Activated CD4-positive, alpha-beta T cell treated with anti-CD3 and anti-CD28 coated beads, Interleukin-10, Interleukin-2, amounts not matched to agents 100 ng/mL and 50 ng/mL, durations not matched to agents 16 hours and 8 hours (primary cell): ENCODE results near the gene TRIM63.
"Not testable (repeated sequence)": the region's sequence is repeated elsewhere in the genome, so short reads cannot be mapped to it uniquely, and the experiment has no call there.

Experiments used
- DNase-seq: peaks from one replicate; pipeline ENCODE4 v3.0.0-alpha.2; 2020

TRIM63 gene

DNA sequence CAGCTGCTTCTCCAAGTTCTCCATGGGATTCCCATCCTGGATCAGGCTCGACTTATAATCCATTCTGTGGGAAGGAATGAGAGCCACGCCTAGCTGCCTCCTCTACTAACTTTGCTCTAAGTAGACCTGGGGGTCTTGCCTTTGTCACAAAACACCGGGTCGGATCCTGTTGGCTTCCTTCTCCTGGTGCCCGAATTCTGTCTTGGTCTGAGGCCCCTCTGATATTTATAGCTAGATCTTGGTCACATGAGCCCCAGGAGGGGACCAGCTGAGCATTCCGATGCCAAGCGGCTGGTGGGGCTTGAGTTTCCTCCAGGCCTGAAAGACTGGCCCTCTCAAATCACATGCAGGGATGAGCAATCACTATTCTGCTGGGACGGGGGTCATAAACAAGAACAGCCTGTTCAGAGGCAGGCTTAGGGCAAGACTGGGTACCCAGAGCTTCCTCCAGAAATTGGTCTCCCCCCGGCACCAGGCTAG lies at the start of gene TRIM63:
Gene TRIM63, minus strand, starts transcription at position 199 of the 480 bp plus-strand sequence. Its CDS starts 136 bp downstream, at position 63.
- no peak for DNase-seq

DNA sequence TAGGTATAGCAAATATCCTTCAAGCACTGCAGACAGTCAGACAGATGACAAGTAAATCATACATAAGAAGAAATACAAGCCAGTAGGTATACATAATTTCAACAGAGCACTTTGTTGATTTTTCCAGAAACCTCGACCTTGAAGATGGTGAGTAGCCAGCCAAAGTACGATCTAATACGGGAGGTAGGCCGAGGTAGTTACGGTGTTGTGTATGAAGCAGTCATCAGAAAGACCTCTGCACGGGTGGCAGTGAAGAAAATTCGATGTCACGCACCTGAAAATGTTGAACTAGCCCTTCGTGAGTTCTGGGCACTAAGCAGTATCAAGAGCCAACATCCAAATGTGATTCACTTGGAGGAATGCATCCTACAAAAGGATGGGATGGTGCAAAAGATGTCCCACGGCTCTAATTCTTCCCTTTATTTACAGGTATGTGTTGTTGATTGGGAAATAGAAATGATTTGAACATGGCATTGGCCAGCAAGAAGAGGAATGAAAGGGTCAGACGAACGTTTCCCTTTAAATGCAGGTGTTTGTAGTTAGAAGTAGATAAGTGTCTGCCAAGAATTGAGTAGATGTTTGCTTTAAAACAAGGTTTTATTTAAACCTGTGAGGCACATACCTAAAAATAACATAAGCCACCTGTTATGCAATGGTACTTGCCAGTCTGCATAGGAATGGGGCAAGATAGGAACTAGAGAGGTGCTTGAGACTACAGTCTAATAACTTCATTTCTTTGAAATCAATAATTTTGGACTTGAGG lies 46.9 kb upstream of the TRIM63 start:
- DNase-seq, result no peak

GRCh38 chr1:26112407-26112775 lies 45.0 kb upstream of the TRIM63 start:
- DNase-seq, result peak; percentile 36

- DNase-seq, result peak; percentile 96
Observed at GRCh38 chr1:26111530-26112406, 44.3 kb upstream of the TRIM63 start, which contains the start of gene PDIK1L. TSS of gene PDIK1L (plus strand) at chr1:26111824. CDS start at chr1:26114309, 2,485 bp downstream.

- DNase-seq, result peak; percentile 77
Observed at GRCh38 chr1:26110731-26111529, 43.5 kb upstream of the TRIM63 start.

GRCh38 chr1:26109229-26110164 lies 42.1 kb upstream of the TRIM63 start:
- no peak for DNase-seq

- not testable (repeated sequence) for DNase-seq
Observed at GRCh38 chr1:26105226-26105548, 37.8 kb upstream of the TRIM63 start.

DNA sequence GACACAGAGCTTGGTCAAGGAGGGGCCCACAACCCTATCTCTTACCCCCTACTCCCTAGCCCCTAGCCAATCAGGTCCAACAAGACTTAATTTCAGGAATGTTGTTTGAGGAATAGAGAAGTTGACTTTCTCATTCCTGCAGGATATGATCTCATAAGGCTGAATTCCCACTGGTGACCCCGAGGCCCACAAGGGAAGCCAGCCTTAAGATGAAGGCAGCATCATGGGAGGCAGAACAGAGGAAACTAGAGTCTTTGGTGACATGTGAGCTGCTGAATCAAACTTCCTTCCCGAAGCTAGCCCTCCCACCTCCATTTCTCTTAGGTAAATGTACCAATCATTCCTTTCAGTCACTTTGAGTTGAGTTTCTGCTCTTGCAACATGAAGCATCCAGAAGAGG lies 35.1 kb upstream of the TRIM63 start:
- DNase-seq, result no peak

GRCh38 chr1:26102119-26102518 lies 34.7 kb upstream of the TRIM63 start:
- no peak for DNase-seq

- DNase-seq, result not testable (repeated sequence)
Observed at GRCh38 chr1:26100204-26100603, 32.8 kb upstream of the TRIM63 start.

- no peak for DNase-seq
Observed at GRCh38 chr1:26099780-26100179, 32.4 kb upstream of the TRIM63 start.

- no peak for DNase-seq
Observed at GRCh38 chr1:26098602-26099001, 31.2 kb upstream of the TRIM63 start.

DNA sequence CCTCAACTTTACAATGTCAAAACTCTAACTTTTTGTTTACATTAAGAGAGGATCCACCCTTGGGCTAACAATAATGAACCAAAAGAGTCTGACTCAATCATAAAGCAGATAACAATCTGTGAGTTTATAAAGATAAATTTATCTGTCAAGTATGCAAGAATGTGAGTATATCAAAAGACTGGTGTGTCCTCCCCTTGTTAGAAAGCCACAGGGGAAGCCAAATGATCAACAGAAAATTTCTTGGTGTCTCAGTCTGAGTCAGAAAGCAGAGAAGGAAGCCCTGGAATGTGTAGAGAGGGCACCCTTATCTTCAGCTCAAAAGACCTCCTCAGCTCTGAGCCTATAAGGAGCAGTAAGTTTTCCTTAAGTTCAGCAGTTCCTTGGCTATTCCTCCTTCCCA lies 30.3 kb upstream of the TRIM63 start:
- peak; percentile 53 for DNase-seq

DNA sequence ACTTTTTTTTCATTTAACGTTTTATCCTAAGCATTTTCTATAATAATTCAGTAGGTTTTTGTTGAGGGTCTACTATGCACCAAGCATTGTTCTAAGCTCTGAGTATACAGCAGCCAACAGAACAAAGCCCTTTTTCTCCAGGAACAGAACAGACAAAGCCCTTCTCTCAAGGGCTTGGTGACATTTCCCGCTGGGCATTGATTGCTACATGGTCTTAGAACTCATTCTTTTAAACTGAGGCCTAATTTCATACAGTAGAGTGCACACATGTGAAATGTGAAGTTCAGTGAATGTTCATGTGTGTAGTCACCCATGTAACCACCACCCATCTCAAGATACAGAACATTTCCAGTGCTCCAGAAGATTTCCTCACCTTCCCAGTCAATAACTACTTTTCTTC lies 29.0 kb upstream of the TRIM63 start:
- DNase-seq, result no peak

- DNase-seq, result no peak
Observed at GRCh38 chr1:26094677-26095383, 27.4 kb upstream of the TRIM63 start.

GRCh38 chr1:26094076-26094669 lies 26.7 kb upstream of the TRIM63 start:
- DNase-seq, result no peak

DNA sequence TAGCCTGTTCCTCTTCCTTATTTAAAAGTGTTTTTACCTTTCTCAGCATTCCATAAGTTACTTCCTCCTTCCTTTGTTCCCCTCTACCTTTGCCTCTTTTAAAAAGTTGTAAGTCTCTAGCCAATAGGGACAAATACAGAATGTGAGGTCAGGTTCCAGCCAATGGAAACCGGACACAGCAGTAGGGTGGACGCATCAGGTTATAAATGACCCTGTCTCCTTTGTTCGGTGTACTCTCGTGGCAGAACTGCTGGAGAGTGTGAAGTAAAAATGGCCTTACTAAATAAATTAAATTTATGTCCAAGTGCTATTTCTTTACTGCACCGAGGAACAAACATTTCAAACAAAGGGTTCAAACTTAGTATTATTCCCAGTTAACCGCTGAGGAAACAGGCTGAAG lies 26.1 kb upstream of the TRIM63 start:
- not testable (repeated sequence) for DNase-seq

DNA sequence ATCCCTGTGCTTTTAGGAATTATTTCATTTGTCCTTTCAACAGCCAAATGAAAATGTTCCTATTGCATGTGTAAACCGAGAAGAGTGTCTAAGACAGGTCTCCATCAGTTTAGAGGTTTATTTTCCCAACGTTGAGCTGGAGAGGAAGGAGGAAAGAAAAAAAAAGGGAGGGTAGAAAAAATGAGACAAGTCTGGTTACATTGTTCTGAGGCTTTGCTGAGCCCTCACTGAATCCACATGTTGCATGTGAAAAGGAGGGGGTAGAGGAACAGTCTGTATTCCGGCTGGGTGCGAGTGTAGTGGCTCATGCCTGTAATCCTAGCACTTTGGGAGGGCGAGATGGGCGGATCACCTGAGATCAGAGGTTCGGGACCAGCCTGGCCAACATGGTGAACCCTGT lies 25.0 kb upstream of the TRIM63 start:
- no peak for DNase-seq

DNA sequence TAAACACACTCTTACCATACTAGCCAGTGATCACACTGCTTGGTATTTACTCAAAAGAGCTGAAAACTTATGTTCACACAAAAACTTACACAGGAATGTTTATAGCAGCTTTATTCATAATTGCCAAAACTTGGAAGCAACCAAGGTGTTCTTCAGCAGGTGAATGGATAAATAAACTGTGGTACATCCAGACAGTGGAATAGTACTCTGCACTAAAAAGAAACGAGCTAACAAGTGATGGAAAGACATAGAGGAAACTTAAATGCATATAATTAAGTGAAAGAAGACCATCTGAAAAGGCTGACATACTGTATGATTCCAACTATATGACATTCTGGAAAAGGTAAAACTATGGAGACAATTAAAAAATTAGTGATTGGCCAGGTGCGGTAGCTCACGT lies 23.5 kb upstream of the TRIM63 start:
- DNase-seq, result no peak

GRCh38 chr1:26089125-26089524 lies 21.7 kb upstream of the TRIM63 start:
- DNase-seq, result no peak

DNA sequence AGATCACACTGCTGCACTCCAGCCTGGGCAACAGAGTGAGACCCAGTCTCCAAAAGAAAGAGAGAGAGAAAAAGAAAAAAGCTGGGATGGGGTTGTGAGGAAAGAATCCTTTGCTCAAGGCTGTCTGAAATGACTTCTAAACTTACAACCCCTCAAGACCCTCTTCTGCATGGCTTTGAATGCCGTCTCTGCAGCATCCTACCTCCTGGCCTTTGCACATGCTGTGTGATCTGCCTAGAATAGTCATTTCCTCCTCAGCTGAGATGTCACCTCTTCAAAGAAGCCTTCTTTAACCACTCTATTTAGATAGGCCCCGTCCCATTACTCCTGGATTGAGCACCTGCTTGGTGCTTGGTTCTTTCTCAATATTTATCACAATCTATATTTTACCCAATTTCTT lies 17.4 kb upstream of the TRIM63 start:
- DNase-seq, result no peak
